Brain microvascular endothelial cell (primary cell): Measurements from ENCODE around the gene GPHN.

ENCODE experiments used
- DNase-seq: peaks from one replicate; pipeline ENCODE4 v3.0.0-alpha.2; 2020
- H3K27ac ChIP-seq: fragments of 250-450 bp; sonication (Bioruptor Pico); 2 replicates; pipeline ENCODE4 v1.5.1; 2020; ENCODE audit warnings: mild to moderate bottlenecking, moderate library complexity
- H3K27me3 ChIP-seq: fragments of 250-450 bp; sonication (Bioruptor Pico); replicated peaks from 2 replicates; pipeline ENCODE4 v1.5.1; 2020; ENCODE audit warnings: mild to moderate bottlenecking
- H3K36me3 ChIP-seq: fragments of 250-450 bp; sonication (Bioruptor Pico); replicated peaks from 2 replicates; pipeline ENCODE4 v1.5.1; 2020; ENCODE audit warnings: mild to moderate bottlenecking
- H3K4me3 ChIP-seq: 2 replicates; pipeline ENCODE4 v1.5.1; 2011; ENCODE audit warnings: low read depth, mild to moderate bottlenecking, control low read depth, low read length, moderate library complexity
- in situ Hi-C: cut with HindIII; loops from 2 replicates; pipeline ENCODE4 v1.10.0; 2017; ENCODE audit warnings: low sequenced_read_pairs, low pct_ligation_motif_present
- TF ChIP-seq, protein P1 (sequence below): IDR thresholded peaks from 2 replicates; pipeline ENCODE4 v1.5.1; 2011; ENCODE audit warnings: low read depth, mild to moderate bottlenecking, moderate library complexity, low read length, control low read depth, inconsistent platforms; ENCODE audit errors: missing control alignments

GPHN gene

DNA sequence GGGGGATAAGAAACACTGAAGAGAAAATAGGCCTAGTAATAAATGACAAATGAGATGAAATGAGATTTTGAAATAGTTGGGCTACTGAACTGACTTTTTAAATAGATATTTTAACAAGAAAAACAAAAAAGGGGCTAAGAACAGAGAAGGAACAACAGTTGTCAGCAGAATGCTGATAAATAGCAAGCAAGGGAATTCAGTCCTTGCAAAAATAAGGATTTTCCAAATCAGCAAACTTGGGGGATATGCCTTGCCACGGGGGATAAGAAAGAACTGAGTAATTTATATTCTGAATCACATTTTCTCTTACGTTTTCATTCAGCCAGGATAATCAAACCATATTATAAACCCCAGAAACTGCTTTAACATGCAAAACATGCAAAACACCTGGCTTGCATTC is 34.7 kb upstream of the GPHN start:
- Histone ChIP-seq H3K4me3 (no peak overlapping the region), H3K36me3 (no peaks in the 10 kb centered on the region), H3K27me3 (no peaks in the 10 kb centered on the region), H3K27ac (no peak overlapping the region)
- DNase-seq = no peak
- in situ Hi-C loops = no loop called here
- TF ChIP-seq, protein P1, sequence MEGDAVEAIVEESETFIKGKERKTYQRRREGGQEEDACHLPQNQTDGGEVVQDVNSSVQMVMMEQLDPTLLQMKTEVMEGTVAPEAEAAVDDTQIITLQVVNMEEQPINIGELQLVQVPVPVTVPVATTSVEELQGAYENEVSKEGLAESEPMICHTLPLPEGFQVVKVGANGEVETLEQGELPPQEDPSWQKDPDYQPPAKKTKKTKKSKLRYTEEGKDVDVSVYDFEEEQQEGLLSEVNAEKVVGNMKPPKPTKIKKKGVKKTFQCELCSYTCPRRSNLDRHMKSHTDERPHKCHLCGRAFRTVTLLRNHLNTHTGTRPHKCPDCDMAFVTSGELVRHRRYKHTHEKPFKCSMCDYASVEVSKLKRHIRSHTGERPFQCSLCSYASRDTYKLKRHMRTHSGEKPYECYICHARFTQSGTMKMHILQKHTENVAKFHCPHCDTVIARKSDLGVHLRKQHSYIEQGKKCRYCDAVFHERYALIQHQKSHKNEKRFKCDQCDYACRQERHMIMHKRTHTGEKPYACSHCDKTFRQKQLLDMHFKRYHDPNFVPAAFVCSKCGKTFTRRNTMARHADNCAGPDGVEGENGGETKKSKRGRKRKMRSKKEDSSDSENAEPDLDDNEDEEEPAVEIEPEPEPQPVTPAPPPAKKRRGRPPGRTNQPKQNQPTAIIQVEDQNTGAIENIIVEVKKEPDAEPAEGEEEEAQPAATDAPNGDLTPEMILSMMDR = no peak

DNA sequence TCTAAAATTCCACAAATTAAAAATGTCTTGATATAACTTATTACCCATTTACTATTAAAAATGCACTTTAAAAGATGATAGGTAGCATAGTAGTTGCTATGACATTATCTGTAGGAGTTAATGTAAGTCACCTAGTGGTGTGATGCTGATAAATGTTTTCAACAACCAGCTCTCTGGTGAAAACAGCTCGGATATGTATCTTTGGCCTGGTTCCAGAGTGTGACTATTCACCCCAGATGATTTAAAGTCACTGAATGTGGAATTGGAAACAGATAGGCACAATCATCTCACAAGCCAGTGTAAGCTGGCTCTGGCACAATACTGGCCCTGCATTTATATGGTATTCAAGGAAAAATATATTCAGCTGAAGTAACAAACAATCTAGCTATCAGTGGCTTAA is 31.0 kb upstream of the GPHN start:
- H3K27ac ChIP-seq = no peak overlapping the region
- in situ Hi-C loops = no loop called here
- H3K27me3 ChIP-seq = no peaks in the 10 kb centered on the region
- no peak overlapping the region for H3K4me3 ChIP-seq
- H3K36me3 ChIP-seq = no peaks in the 10 kb centered on the region
- peak; percentile 80 for DNase-seq
- TF ChIP-seq, protein P1 = no peak

DNA sequence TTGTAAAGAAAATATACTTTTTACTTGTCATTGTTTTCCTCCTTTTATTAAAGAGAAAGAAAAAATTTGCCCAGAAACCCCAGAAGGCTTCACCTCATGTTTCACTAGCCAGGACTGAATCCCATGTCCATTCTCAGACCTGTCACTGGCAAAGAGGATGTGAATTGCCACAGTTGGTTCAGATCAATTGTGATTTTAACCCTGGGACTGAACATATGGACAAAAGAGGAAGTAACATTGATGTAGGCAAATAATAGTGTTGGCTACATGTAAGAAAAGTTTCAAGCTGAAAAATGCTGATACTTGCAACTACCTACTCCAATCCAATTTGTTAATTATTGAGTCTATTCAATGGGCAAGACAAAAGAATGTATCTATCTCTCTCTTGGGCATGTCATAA is 30.4 kb upstream of the GPHN start:
- H3K27ac ChIP-seq = no peak overlapping the region
- no peaks in the 10 kb centered on the region for H3K27me3 ChIP-seq
- TF ChIP-seq, protein P1 = no peak
- H3K36me3 ChIP-seq = no peaks in the 10 kb centered on the region
- in situ Hi-C loops = no loop called here
- no peak for DNase-seq
- no peak overlapping the region for H3K4me3 ChIP-seq

DNA sequence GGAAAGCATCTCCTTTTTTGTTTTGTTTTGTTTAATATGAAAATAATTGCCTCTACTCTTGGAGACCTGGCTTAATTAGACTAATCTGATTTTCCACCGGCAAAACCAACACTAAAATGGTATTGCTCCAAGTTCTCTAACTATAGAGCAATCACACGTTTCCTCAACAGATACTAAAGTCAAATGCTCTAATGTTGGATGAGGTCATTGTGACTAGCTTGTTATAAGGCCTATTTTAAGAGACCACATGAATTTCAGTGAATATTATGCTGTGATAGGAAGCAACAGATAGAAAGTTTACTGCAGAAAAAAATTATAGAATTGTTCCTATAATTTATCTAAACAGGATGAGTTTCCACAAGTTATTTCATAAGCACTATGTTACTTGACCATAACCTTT is 25.1 kb upstream of the GPHN start:
- in situ Hi-C loops = no loop called here
- H3K4me3 ChIP-seq = no peak overlapping the region
- H3K27me3 ChIP-seq = no peaks in the 10 kb centered on the region
- no peaks in the 10 kb centered on the region for H3K36me3 ChIP-seq
- TF ChIP-seq, protein P1 = no peak
- DNase-seq = no peak
- H3K27ac ChIP-seq = no peak overlapping the region

DNA sequence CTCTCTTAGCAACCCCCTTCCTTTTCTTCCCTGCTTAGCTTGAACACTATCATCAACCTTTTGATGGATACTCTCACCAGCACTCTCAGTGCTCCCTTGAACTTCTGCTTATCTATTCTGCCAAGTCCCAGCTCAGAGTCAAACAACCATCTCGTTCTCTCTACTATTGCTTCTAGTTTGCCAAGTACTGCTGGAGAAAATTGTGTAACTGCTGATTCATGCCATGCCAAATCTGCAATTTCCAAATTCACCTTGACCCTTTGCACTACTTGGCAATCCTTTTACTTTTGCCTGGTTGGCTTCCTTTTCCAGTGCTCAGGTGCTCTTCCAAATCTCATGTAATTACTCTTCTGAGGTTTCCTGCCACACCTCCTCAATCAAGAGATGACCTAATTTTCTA is 24.6 kb upstream of the GPHN start:
- Histone ChIP-seq H3K36me3 (no peaks in the 10 kb centered on the region), H3K27me3 (no peaks in the 10 kb centered on the region), H3K27ac (no peak overlapping the region), H3K4me3 (no peak overlapping the region)
- no peak for DNase-seq
- TF ChIP-seq, protein P1 = no peak
- in situ Hi-C loops = no loop called here

DNA sequence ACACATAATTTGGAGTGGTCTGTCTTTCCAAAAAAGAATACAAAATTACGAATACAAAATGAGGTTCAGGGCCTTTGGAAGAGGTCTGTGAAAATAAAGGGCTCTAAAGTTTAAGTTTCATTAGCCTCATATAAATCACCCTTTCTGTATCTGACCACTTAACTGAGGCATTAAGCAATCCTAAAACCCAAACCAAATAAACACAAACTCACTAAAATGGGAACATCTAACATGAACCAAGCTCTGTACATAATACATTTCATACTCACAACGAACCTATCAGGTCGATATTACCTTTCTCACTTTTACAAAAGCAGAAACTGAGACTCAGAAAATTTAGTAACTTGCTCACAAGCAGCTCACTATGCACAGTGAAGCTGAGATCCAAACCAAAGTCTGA is 22.9 kb upstream of the GPHN start:
- Histone ChIP-seq H3K27me3 (no peaks in the 10 kb centered on the region), H3K36me3 (no peaks in the 10 kb centered on the region), H3K4me3 (no peak overlapping the region), H3K27ac (no peak overlapping the region)
- no peak for DNase-seq
- TF ChIP-seq, protein P1 = no peak
- in situ Hi-C loops = no loop called here
